ENCODE measurements around the gene METTL24.

METTL24 gene, protein sequence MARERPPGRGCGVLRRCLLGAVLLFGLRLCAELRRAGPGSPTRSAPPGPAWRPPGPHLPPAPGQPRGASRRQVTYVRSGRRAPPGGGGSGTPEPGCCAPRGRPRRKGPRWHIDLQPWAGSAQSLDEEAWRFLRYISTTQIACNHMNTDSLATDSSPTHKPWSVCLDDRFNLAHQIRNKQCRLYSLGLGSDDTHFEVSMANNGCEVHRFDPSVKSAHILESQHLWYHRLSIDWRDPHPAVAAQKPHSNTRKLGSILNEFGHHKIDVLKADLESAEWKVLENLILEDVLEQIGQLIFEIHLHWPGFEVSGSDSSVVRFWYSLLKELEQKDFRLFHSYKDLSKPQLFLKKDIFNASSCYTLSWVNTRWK

GRCh38 chr6:110357664-110358552 lies at the start of gene METTL24:
TSS of gene METTL24 (minus strand) at chr6:110358349. CDS start at chr6:110358272, 77 bp downstream.
- no peak within 1 kb of the TSS for H3K4me3 ChIP-seq (ENCODE audit: low read depth, low read length)
- no peak for TF ChIP-seq CTCF (IDR thresholded peaks at IDR 0.05; ENCODE audit: low read depth, low read length, missing control alignments)
- no peak for DNase-seq (ENCODE audit: low read depth)

DNA sequence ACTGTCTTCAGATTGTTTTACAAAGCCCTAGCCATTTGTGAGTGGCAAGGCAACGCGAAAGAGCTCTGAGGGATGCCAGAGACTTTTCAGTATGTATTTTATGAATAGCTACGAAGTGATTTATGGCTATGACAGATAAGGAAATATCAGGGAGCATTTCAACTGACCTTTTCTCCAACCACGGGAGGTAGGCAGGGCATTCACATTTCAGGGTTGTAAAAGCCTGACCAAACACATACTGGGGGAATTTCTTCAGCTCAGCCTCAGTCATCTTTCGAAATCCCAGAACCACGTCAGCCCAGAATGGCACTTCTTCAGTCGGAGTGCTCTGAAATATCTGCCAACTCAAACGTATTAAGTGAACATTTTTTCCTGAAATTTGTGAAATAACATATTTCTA lies 46.5 kb upstream of the METTL24 start:
- no peak for DNase-seq (ENCODE audit: low read depth)
- TF ChIP-seq CTCF (IDR thresholded peaks at IDR 0.05; ENCODE audit: low read depth, low read length, missing control alignments) = no peak

DNA sequence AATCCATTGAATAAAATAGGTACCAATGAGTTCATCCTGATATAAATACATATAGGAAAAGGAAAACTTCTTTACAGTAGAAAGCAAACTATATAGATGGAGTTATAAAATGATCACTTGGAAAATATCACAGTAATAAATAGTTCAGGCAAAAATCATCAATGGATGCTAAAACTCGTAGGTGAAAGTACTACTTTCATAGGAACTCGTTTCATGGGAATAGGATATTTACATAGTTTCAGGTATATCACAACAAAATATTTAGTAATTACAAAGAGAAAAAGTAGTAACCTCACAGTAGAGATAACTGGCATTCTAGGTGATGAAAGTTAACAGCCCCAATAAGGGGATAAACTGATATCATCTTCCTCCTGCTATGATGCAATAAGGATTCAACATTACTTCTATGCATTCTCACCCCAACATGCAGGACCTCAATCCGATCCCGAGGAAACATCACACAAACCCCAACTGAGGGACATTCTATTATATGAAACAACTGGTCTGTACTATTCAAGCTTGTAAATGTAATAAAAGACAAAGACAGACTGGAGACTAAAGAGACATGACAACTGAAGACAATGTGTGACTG lies 43.5 kb upstream of the METTL24 start:
- TF ChIP-seq CTCF (IDR thresholded peaks at IDR 0.05; ENCODE audit: low read depth, low read length, missing control alignments) = no peak
- DNase-seq (ENCODE audit: low read depth) = no peak
- no peak overlapping the region for H3K4me3 ChIP-seq (ENCODE audit: low read depth, low read length)

More for the DNA sequence above, 46.5 kb upstream of the METTL24 start:
- no peak overlapping the region for H3K4me3 ChIP-seq (ENCODE audit: low read depth, low read length)

DNA sequence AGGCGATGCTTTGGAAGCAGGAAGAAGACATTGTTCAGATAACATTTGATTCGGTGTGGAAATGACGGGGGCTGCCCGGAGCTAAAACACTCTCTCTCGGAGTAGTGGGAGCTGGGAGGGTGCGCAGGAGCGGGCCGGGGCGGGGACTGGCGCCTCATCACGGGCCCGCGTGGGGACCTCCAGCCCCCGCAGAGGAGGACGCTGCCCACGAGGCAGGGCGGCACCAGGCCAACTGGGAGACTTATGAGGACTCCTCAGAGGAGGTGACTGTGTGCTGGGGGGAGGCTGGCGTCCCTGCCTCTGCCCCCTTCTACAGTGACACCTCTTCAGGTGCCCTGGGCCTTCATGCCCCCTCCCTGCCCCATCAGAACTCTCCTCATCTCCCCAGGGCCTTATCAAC lies 42.1 kb upstream of the METTL24 start:
- no peak overlapping the region for H3K4me3 ChIP-seq (ENCODE audit: low read depth, low read length)
- TF ChIP-seq CTCF (IDR thresholded peaks at IDR 0.05; ENCODE audit: low read depth, low read length, missing control alignments) = no peak
- DNase-seq (ENCODE audit: low read depth) = no peak

GRCh38 chr6:110399219-110400071 lies 41.3 kb upstream of the METTL24 start:
- TF ChIP-seq CTCF (IDR thresholded peaks at IDR 0.05; ENCODE audit: low read depth, low read length, missing control alignments) = no peak
- no peak for DNase-seq (ENCODE audit: low read depth)
- no peak overlapping the region for H3K4me3 ChIP-seq (ENCODE audit: low read depth, low read length)

- H3K4me3 ChIP-seq (ENCODE audit: low read depth, low read length) = no peak overlapping the region
- TF ChIP-seq CTCF (IDR thresholded peaks at IDR 0.05; ENCODE audit: low read depth, low read length, missing control alignments) = no peak
- DNase-seq (ENCODE audit: low read depth) = no peak
Observed at GRCh38 chr6:110398778-110399177, 40.6 kb upstream of the METTL24 start.

All from GM12864 (cell line).